A673 (cell line): ENCODE data around the gene YIF1A.

Source experiments
- CTCF ChIP-seq: fragments of 300-800, 200-600 bp; sonication (generic); conservative IDR thresholded peaks from 2 replicates; pipeline ENCODE4 v1.5.1; 2017; ENCODE audit warnings: low read depth, mild to moderate bottlenecking, antibody characterized with exemption, low read length, moderate library complexity, mixed read lengths
- EZH2 ChIP-seq: fragments of 200-600 bp; sonication (generic); IDR thresholded peaks from 2 replicates; pipeline ENCODE4 v1.6.1; 2017; ENCODE audit warnings: borderline replicate concordance, low read depth, mild to moderate bottlenecking, mixed read lengths, antibody characterized with exemption, low read length; ENCODE audit not compliant: poor library complexity, severe bottlenecking

GRCh38 chr11:66286699-66287098 is 2.2 kb downstream of the YIF1A start:
- TF ChIP-seq CTCF (no peak), EZH2 (no peak)
